ENCODE data around the gene CELF5. TPM values are rescaled to one million over a fixed set of nuclear protein-coding genes. Genes with fewer than 3 reads are reported as not detected.

Gene CELF5
- total and polyA plus RNA-seq, 7 donors: under 0.01 to 1.1 (median 0.37) TPM; not detected in 1

DNA sequence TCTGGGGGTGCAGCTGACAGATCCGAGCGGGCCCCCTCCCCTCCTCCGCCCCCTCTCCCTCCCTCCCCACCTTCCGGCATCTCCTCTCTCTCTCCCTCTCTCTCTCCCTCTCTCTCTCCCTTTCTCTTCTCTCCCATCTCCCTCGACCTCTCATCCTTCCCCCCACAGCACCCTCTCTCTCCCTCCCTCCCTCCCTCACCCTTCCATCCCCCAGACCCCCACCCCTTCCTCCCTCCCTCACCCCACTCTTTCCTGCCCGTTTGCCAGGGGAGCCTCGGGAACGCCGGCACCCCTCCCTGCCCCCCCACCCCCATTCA, 666 bp downstream of the CELF5 start:
- intact Hi-C loops (cut with DNase I): no loop called here
- H3K9me3 ChIP-seq: no peaks in the 10 kb centered on the region
- H3K27me3 ChIP-seq: peaks cover 17 to 92% (median 53%) of the 10 kb centered on the region in 3 donors
- H3K4me3 ChIP-seq: no peak overlapping the region
- no peaks in the 10 kb centered on the region for H3K36me3 ChIP-seq
- no peak overlapping the region for H3K27ac ChIP-seq
- H3K4me1 ChIP-seq: peaks cover 0 to 12% (median 6%) of the 10 kb centered on the region in 4 donors
- DNase-seq: no peak
- no peak for TF ChIP-seq EP300 (IDR thresholded peaks at IDR 0.05)
- TF ChIP-seq POLR2AphosphoS5 (IDR thresholded peaks at IDR 0.05): no peak
- TF ChIP-seq CTCF (IDR thresholded peaks at IDR 0.05): no peak
- WGBS, 2 donors: 2% methylated on average over 9 of the region's 9 CpGs

DNA sequence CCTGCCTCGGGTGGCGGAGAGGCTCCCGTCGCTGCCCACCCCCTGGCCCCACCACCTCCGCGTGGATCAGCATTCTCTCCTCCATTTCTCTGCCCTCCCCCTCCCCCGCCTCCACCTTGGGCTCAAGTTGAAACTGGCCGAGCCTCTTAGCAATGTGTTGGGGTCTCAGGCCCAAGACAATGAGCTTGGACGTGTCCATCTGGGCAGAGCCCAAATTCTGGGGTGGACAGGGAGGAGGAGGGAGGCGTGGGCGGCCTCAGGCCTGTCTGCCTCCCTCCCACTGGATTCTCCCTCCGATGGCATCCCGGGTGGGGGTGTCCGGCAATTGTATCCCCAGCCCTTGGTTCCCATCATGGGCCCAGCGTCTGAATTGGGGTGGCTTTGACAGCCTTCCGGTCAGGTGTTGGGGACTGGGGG, 1.2 kb downstream of the CELF5 start:
- Histone ChIP-seq H3K27me3 (peaks cover 17 to 93% (median 53%) of the 10 kb centered on the region in 3 donors), H3K9me3 (no peaks in the 10 kb centered on the region), H3K4me3 (no peak overlapping the region), H3K36me3 (no peaks in the 10 kb centered on the region), H3K4me1 (peaks cover 0 to 12% (median 6%) of the 10 kb centered on the region in 4 donors), H3K27ac (no peak overlapping the region)
- no peak for DNase-seq
- 34 to 44% methylated on average over 16 of the region's 16 CpGs for WGBS, 2 donors
- intact Hi-C loops (cut with DNase I): no loop called here
- no peak for TF ChIP-seq POLR2AphosphoS5 (IDR thresholded peaks at IDR 0.05)
- no peak for TF ChIP-seq CTCF (IDR thresholded peaks at IDR 0.05)
- TF ChIP-seq POLR2A (IDR thresholded peaks at IDR 0.05): no peak
- no peak for TF ChIP-seq EP300 (IDR thresholded peaks at IDR 0.05)

DNA sequence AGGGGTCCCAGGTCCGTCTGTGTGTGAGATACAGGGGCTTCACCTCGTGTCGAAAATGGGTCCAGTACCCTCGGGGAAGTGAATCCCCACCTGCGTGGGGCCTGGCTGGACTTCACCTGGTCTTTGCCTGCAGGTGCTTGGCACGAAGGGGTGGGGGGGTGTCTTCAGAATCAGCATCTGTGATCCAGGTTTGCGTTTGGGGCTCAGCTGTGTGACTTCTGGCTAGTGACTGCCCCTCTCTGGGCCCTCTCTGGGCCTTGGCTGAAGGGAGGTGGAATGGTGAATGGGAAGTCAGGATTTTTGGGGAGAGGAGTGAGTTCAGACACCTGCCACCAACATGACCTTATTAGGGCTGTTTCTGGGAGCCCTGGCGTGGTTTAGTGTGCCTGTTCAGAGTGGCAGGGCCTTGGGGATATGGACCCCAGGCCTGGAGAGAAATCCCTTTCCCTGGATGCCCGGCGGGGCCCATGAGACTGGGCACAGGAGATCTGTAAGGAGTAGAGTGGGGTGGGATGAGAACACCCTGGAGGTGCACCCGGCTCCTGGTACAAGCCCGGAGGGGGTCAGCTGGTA, 2.7 kb downstream of the CELF5 start:
- no peak overlapping the region for H3K27ac ChIP-seq
- peaks cover 0 to 12% (median 6%) of the 10 kb centered on the region in 4 donors for H3K4me1 ChIP-seq
- 61 to 74% methylated on average over 12 of the region's 12 CpGs for WGBS, 2 donors
- H3K27me3 ChIP-seq: peaks cover 17 to 81% (median 50%) of the 10 kb centered on the region in 3 donors
- no peak for TF ChIP-seq POLR2A (IDR thresholded peaks at IDR 0.05)
- no peak for TF ChIP-seq CTCF (IDR thresholded peaks at IDR 0.05)
- TF ChIP-seq POLR2AphosphoS5 (IDR thresholded peaks at IDR 0.05): no peak
- TF ChIP-seq EP300 (IDR thresholded peaks at IDR 0.05): no peak
- intact Hi-C loops (cut with DNase I): no loop called here
- no peaks in the 10 kb centered on the region for H3K36me3 ChIP-seq
- H3K4me3 ChIP-seq: no peak overlapping the region
- DNase-seq: no peak
- H3K9me3 ChIP-seq: no peaks in the 10 kb centered on the region

- Histone ChIP-seq H3K27ac (no peak overlapping the region), H3K4me3 (no peak overlapping the region), H3K4me1 (peaks cover 0 to 8% (median 4%) of the 10 kb centered on the region in 4 donors), H3K36me3 (no peaks in the 10 kb centered on the region), H3K9me3 (no peaks in the 10 kb centered on the region), H3K27me3 (peaks cover 10 to 68% (median 37%) of the 10 kb centered on the region in 3 donors)
- no peak for DNase-seq
- 43 to 54% methylated on average over 9 of the region's 9 CpGs for WGBS, 2 donors
- intact Hi-C loops (cut with DNase I): no loop called here
- TF ChIP-seq EP300 (IDR thresholded peaks at IDR 0.05) (no peak), POLR2A (IDR thresholded peaks at IDR 0.05) (no peak), POLR2AphosphoS5 (IDR thresholded peaks at IDR 0.05) (no peak), CTCF (IDR thresholded peaks at IDR 0.05) (no peak)
These were observed 4.9 kb downstream of the CELF5 start for GRCh38 chr19:3229346-3229743.

All from sigmoid colon (tissue), 7 donors.